Measurements from ENCODE around the gene TRAFD1. TPM values are rescaled to one million over a fixed set of nuclear protein-coding genes. Genes with fewer than 3 reads are reported as not detected.

Gene TRAFD1
- total RNA-seq, 2 donors from 2014 or later: 25.2 to 28.9 TPM

DNA sequence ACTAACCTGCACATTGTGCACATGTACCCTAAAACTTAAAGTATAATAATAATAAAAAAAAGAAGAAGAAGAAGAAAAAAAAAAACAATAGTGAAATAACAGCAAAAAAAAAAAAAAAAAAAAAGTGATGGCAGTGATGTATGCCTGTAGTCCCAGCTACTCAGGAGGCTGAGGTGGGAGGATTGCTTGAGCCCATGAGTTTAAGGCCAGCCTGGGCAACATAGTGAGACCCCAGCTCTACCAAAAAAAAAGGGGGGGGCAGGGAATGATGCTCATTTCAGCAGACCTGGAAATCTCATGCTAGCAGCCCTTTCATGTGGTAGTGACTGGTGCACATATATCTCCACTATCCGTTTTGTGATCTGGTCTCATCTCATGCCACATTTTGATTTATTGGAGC lies 20.8 kb downstream of the TRAFD1 start:
- Mint-ChIP-seq H3K4me3 (no peak overlapping the region), H3K27ac (no peak overlapping the region), H3K4me1 (no peaks in the 10 kb centered on the region), H3K27me3 (ENCODE audit: insufficient read depth) (no peaks in the 10 kb centered on the region), H3K36me3 (ENCODE audit: low read depth) (peaks cover 60% of the 10 kb centered on the region), H3K9me3 (no peaks in the 10 kb centered on the region)
- DNase-seq: peak; percentile 8
- H3K36me3 ChIP-seq (ENCODE audit: control insufficient read depth, insufficient read depth, low read length): peaks cover 61% of the 10 kb centered on the region
- no peaks in the 10 kb centered on the region for H3K27me3 ChIP-seq (ENCODE audit: control insufficient read depth, insufficient read depth, low read length, poor library complexity, severe bottlenecking)
- WGBS, 2 experiments (ENCODE audit: insufficient coverage in 1 of 2, insufficient read length in 1 of 2): 92 to 100% methylated on average over 1 of the region's 1 CpG
- no peak overlapping the region for H3K9ac ChIP-seq (ENCODE audit: extremely low read depth, low read length, poor library complexity, severe bottlenecking)
- H3K4me3 ChIP-seq (ENCODE audit: low read length): no peak overlapping the region
- H3K27ac ChIP-seq (ENCODE audit: low read depth, low read length): no peak overlapping the region
- H3K4me1 ChIP-seq (ENCODE audit: control insufficient read depth, insufficient read depth, low read length): no peaks in the 10 kb centered on the region
- TF ChIP-seq, protein P1, sequence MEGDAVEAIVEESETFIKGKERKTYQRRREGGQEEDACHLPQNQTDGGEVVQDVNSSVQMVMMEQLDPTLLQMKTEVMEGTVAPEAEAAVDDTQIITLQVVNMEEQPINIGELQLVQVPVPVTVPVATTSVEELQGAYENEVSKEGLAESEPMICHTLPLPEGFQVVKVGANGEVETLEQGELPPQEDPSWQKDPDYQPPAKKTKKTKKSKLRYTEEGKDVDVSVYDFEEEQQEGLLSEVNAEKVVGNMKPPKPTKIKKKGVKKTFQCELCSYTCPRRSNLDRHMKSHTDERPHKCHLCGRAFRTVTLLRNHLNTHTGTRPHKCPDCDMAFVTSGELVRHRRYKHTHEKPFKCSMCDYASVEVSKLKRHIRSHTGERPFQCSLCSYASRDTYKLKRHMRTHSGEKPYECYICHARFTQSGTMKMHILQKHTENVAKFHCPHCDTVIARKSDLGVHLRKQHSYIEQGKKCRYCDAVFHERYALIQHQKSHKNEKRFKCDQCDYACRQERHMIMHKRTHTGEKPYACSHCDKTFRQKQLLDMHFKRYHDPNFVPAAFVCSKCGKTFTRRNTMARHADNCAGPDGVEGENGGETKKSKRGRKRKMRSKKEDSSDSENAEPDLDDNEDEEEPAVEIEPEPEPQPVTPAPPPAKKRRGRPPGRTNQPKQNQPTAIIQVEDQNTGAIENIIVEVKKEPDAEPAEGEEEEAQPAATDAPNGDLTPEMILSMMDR (conservative IDR thresholded peaks at IDR 0.05): no peak
- no peaks in the 10 kb centered on the region for H3K9me3 ChIP-seq (ENCODE audit: control insufficient read depth, low read length)

DNA sequence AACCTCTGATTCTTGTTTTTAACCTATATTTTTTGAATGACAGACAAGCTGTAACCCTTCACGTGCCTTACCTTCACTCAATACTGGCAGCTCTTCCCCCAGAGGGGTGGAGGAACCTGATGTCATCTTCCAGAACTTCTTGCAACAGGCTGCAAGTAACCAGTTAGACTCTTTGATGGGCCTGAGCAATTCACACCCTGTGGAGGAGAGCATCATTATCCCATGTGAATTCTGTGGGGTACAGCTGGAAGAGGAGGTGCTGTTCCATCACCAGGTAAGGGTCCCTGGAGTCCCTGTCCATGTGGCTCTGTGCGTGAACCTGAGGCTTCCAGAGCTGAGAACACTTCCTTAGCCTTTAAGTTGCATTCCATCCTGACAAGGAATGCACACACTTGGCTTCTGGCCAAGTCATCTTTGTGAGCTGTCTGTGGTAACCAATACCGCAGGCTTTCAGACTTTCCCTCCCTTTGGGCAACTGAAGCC lies 22.7 kb downstream of the TRAFD1 start:
- H3K27me3 Mint-ChIP-seq (ENCODE audit: insufficient read depth): no peaks in the 10 kb centered on the region
- peaks cover 67% of the 10 kb centered on the region for H3K36me3 Mint-ChIP-seq (ENCODE audit: low read depth)
- peak overlapping the region; percentile 26 for H3K27ac Mint-ChIP-seq
- peak; percentile 31 for DNase-seq
- H3K27ac ChIP-seq (ENCODE audit: low read depth, low read length): no peak overlapping the region
- no peaks in the 10 kb centered on the region for H3K9me3 ChIP-seq (ENCODE audit: control insufficient read depth, low read length)
- no peaks in the 10 kb centered on the region for H3K4me1 Mint-ChIP-seq
- no peak overlapping the region for H3K4me3 Mint-ChIP-seq
- TF ChIP-seq, protein P1 (conservative IDR thresholded peaks at IDR 0.05): no peak
- H3K4me3 ChIP-seq (ENCODE audit: low read length): no peak overlapping the region
- H3K36me3 ChIP-seq (ENCODE audit: control insufficient read depth, insufficient read depth, low read length): peaks cover 60% of the 10 kb centered on the region
- H3K27me3 ChIP-seq (ENCODE audit: control insufficient read depth, insufficient read depth, low read length, poor library complexity, severe bottlenecking): no peaks in the 10 kb centered on the region
- WGBS, 2 experiments (ENCODE audit: insufficient coverage in 1 of 2, insufficient read length in 1 of 2): 94 to 95% methylated on average over 3 of the region's 3 CpGs
- no peaks in the 10 kb centered on the region for H3K9me3 Mint-ChIP-seq
- no peaks in the 10 kb centered on the region for H3K4me1 ChIP-seq (ENCODE audit: control insufficient read depth, insufficient read depth, low read length)
- no peak overlapping the region for H3K9ac ChIP-seq (ENCODE audit: extremely low read depth, low read length, poor library complexity, severe bottlenecking)

DNA sequence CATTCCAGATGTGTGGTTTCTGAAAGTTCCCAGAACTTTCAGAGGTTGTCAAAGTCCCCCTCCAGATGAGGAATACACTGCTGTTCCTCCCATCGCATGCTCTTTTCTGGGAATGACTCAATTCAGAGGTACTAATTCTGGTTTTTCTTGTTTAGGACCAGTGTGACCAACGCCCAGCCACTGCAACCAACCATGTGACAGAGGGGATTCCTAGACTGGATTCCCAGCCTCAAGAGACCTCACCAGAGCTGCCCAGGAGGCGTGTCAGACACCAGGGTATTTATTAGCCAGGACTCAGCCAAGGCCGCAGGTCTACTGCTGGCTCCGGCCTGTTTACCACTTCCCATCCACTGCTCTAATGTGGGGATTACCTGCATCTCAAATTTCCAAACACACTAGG lies 24.2 kb downstream of the TRAFD1 start:
- no peaks in the 10 kb centered on the region for H3K27me3 Mint-ChIP-seq (ENCODE audit: insufficient read depth)
- Histone ChIP-seq H3K9ac (ENCODE audit: extremely low read depth, low read length, poor library complexity, severe bottlenecking) (no peak overlapping the region), H3K4me1 (ENCODE audit: control insufficient read depth, insufficient read depth, low read length) (no peaks in the 10 kb centered on the region), H3K27ac (ENCODE audit: low read depth, low read length) (no peak overlapping the region), H3K36me3 (ENCODE audit: control insufficient read depth, insufficient read depth, low read length) (peaks cover 59% of the 10 kb centered on the region), H3K4me3 (ENCODE audit: low read length) (no peak overlapping the region), H3K27me3 (ENCODE audit: control insufficient read depth, insufficient read depth, low read length, poor library complexity, severe bottlenecking) (no peaks in the 10 kb centered on the region), H3K9me3 (ENCODE audit: control insufficient read depth, low read length) (no peaks in the 10 kb centered on the region)
- no peaks in the 10 kb centered on the region for H3K4me1 Mint-ChIP-seq
- peaks cover under 1% of the 10 kb centered on the region for H3K9me3 Mint-ChIP-seq
- peak; percentile 38 for DNase-seq
- WGBS, 2 experiments (ENCODE audit: insufficient coverage in 1 of 2, insufficient read length in 1 of 2): 91 to 94% methylated on average over 4 to 5 of the region's 5 CpGs
- TF ChIP-seq, protein P1 (conservative IDR thresholded peaks at IDR 0.05): no peak
- H3K36me3 Mint-ChIP-seq (ENCODE audit: low read depth): peaks cover 72% of the 10 kb centered on the region
- H3K4me3 Mint-ChIP-seq: no peak overlapping the region
- no peak overlapping the region for H3K27ac Mint-ChIP-seq

Measured in endodermal cell (in vitro differentiated cells).